ENCODE measurements around the gene CDC42.
"Not testable (repeated sequence)": the region's sequence is repeated elsewhere in the genome, so short reads cannot be mapped to it uniquely, and the experiment has no call there.

The CDC42 gene

GRCh38 chr1:22052115-22053016 is at the start of gene CDC42:
Gene CDC42, plus strand, starts transcription at chr1:22052709. Its CDS starts 25,770 bp downstream, at chr1:22078479.
- DNase-seq: peak; percentile 98

- not testable (repeated sequence) for DNase-seq
Measured at GRCh38 chr1:22002875-22003274, 49.6 kb upstream of the CDC42 start.

GRCh38 chr1:22003959-22004358 is 48.5 kb upstream of the CDC42 start:
- DNase-seq: not testable (repeated sequence)

GRCh38 chr1:22005261-22006149 is 47.0 kb upstream of the CDC42 start:
- peak; percentile 53 for DNase-seq

- not testable (repeated sequence) for DNase-seq
Measured at GRCh38 chr1:22006736-22007135, 45.8 kb upstream of the CDC42 start.

- not testable (repeated sequence) for DNase-seq
Measured at GRCh38 chr1:22007262-22007661, 45.2 kb upstream of the CDC42 start.

GRCh38 chr1:22009566-22009965 is 42.9 kb upstream of the CDC42 start:
- DNase-seq: not testable (repeated sequence)

GRCh38 chr1:22012752-22013151 is 39.8 kb upstream of the CDC42 start:
- DNase-seq: not testable (repeated sequence)

- DNase-seq: not testable (repeated sequence)
Measured at GRCh38 chr1:22014575-22015206, 37.8 kb upstream of the CDC42 start.

GRCh38 chr1:22018583-22019559 is 33.6 kb upstream of the CDC42 start:
- DNase-seq: peak; percentile 85

- no peak for DNase-seq
Measured at GRCh38 chr1:22021061-22021460, 31.4 kb upstream of the CDC42 start.

GRCh38 chr1:22024485-22025367 is 27.8 kb upstream of the CDC42 start:
- DNase-seq: peak; percentile 81

- DNase-seq: peak; percentile 94
Measured at GRCh38 chr1:22025368-22026155, 26.9 kb upstream of the CDC42 start.

- no peak for DNase-seq
Measured at GRCh38 chr1:22026924-22027289, 25.6 kb upstream of the CDC42 start.

GRCh38 chr1:22030057-22030456 is 22.5 kb upstream of the CDC42 start:
- no peak for DNase-seq

- DNase-seq: no peak
Measured at GRCh38 chr1:22030473-22030872, 22.0 kb upstream of the CDC42 start.

GRCh38 chr1:22031214-22031962 is 21.1 kb upstream of the CDC42 start:
- peak; percentile 30 for DNase-seq

GRCh38 chr1:22034834-22035233 is 17.7 kb upstream of the CDC42 start:
- not testable (repeated sequence) for DNase-seq

- DNase-seq: no peak
Measured at GRCh38 chr1:22037520-22037919, 15.0 kb upstream of the CDC42 start.
